ENCODE results near the gene VENTX. TPM values are rescaled to one million over a fixed set of nuclear protein-coding genes. Genes with fewer than 3 reads are reported as not detected.

Gene VENTX
- total and polyA plus RNA-seq, 2 donors (not counting 3 experiments of a cell fraction or from before 2014, with no cell fraction given), result not detected

DNA sequence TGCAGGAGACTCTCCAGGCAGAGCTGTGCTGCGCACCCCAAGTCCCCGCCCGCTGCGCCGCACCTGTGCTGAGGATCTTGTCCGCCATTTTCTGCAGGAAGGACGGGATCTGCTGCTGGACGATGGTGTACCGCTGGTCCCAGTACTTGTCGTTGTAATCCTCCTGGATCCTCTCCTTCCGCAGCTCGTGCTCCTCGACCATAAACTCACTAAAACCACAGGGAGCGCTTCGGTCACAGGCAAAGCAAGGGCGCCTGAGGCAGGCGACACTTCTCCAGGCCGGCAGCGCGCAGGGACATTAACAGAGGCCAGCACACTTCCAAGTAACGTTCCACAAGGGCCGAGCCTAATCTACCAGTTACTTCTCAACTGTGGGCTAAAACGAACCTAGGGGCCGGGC, 52.1 kb downstream of the VENTX start:
- no peaks in the 10 kb centered on the region for H3K9me1 ChIP-seq (replicated peaks; ENCODE audit: control insufficient read depth, extremely low read depth, insufficient read depth, low read length)
- no peak for TF ChIP-seq MYC (IDR thresholded peaks at IDR 0.05; ENCODE audit: low read depth, low read length)
- TF ChIP-seq FOS (IDR thresholded peaks at IDR 0.05; ENCODE audit: borderline replicate concordance, insufficient read depth, low read length), result no peak
- TF ChIP-seq MAX (IDR thresholded peaks at IDR 0.05; ENCODE audit: insufficient read depth, insufficient read length), result no peak
- TF ChIP-seq JUN (IDR thresholded peaks at IDR 0.05; ENCODE audit: borderline replicate concordance, insufficient read depth, insufficient read length, low read depth), result no peak
- no peak for TF ChIP-seq POLR2A (IDR thresholded peaks at IDR 0.05; ENCODE audit: low read depth, low read length)
- no peak for TF ChIP-seq POLR2AphosphoS5 (IDR thresholded peaks at IDR 0.05; ENCODE audit: insufficient read depth, low read depth, low read length)
- no peak for TF ChIP-seq GATA2 (IDR thresholded peaks at IDR 0.05; ENCODE audit: insufficient read depth, insufficient read length, low read depth, low read length)
- no peak for TF ChIP-seq CTCF (IDR thresholded peaks at IDR 0.05; ENCODE audit: extremely low read depth in 1 of 2, insufficient read depth in 1 of 2, low read depth in 1 of 2, low read length in 2 of 2)
- TF ChIP-seq EZH2 (IDR thresholded peaks at IDR 0.05; ENCODE audit: borderline replicate concordance, low read depth, low read length, severe bottlenecking), result no peak
- no peaks in the 10 kb centered on the region for H3K79me2 ChIP-seq (ENCODE audit: control insufficient read depth, insufficient read depth, low read length)
- H3K4me1 ChIP-seq (ENCODE audit: control insufficient read depth, extremely low read depth, insufficient read depth, low read length), result peaks cover 12% of the 10 kb centered on the region
- DNase-seq (ENCODE audit: low read depth, low spot score), result no peak
- CTCF ChIA-PET, result no interaction called here
- no TSS peak for BruUV-seq (replicated peaks)
- H3K27me3 ChIP-seq (ENCODE audit: control insufficient read depth in 2 of 2, insufficient read depth in 2 of 2, low read length in 2 of 2), result no peaks in the 10 kb centered on the region
- FAIRE-seq, result no peak
- H4K20me1 ChIP-seq (replicated peaks; ENCODE audit: control insufficient read depth, extremely low read depth, insufficient read depth, low read length), result no peaks in the 10 kb centered on the region
- H3K9ac ChIP-seq (replicated peaks; ENCODE audit: extremely low read depth, insufficient read depth, low read length), result no peak overlapping the region
- POLR2A ChIA-PET, result no interaction called here
- no peak overlapping the region for H3K27ac ChIP-seq (ENCODE audit: insufficient read depth, low read depth, low read length)
- no peak overlapping the region for H2AFZ ChIP-seq (ENCODE audit: low read depth, low read length)
- no peaks in the 10 kb centered on the region for H3K9me3 ChIP-seq (replicated peaks; ENCODE audit: control insufficient read depth, insufficient read depth, low read length)
- peaks cover 5 to 31% of the 10 kb centered on the region in 2 experiments for H3K36me3 ChIP-seq (ENCODE audit: control insufficient read depth in 2 of 2, extremely low read depth in 1 of 2, insufficient read depth in 2 of 2, low read length in 2 of 2)
- dilution Hi-C loops (cut with MboI; ENCODE audit: extremely low pct_ligation_motif_present, low sequenced_read_pairs), result no loop called here
- H3K4me2 ChIP-seq (ENCODE audit: insufficient read depth, low read length), result no peak overlapping the region
- intact Hi-C loops (cut with micrococcal nuclease), result no loop called here
- no peak overlapping the region for H3K4me3 ChIP-seq (replicated peaks in 1 of 3; ENCODE audit: insufficient read depth in 1 of 3, low read depth in 1 of 3, low read length in 3 of 3)

MicroRNA genes within 50 kb of the gene (microRNA counts, 767-probe panel; counts per million panel counts)
- microRNA hsa-miR-202-3p, result 723 counts per million, percentile 96 among the panel's probes with 10 or more counts

Small RNA genes lying within 50 kb of the gene (microRNA-seq; reads per million reads assigned to microRNA genes)
- not detected for gene MIR202 (ENCODE audit: borderline number of aligned reads, borderline replicate concordance)

Other genes with a start within 250 kb of the VENTX start
- gene ADGRA1, start 149.9 kb upstream of the VENTX start, total RNA-seq, result not detected in 2 replicates
- gene ADGRA1, start 149.9 kb upstream of the VENTX start, polyA plus RNA-seq, result not detected in 2 replicates
- gene KNDC1, start 77.6 kb upstream of the VENTX start, total RNA-seq, result not detected in 2 replicates
- not detected in 2 replicates for gene KNDC1, start 77.6 kb upstream of the VENTX start, polyA plus RNA-seq
- not detected in 2 replicates for gene UTF1, start 7.6 kb upstream of the VENTX start, total RNA-seq
- gene UTF1, start 7.6 kb upstream of the VENTX start, polyA plus RNA-seq, result not detected in 2 replicates
- 0.55 and 1.5 TPM in 2 replicates for gene ADAM8, start 39.0 kb downstream of the VENTX start, total RNA-seq
- gene ADAM8, start 39.0 kb downstream of the VENTX start, polyA plus RNA-seq, result 0.49 and 0.51 TPM in 2 replicates
- gene TUBGCP2, start 71.0 kb downstream of the VENTX start, total RNA-seq, result 48.8 and 53.1 TPM in 2 replicates
- gene TUBGCP2, start 71.0 kb downstream of the VENTX start, polyA plus RNA-seq, result 37.1 and 45.6 TPM in 2 replicates
- gene ZNF511, start 71.1 kb downstream of the VENTX start, total RNA-seq, result 37.9 and 40.4 TPM in 2 replicates
- gene ZNF511, start 71.1 kb downstream of the VENTX start, polyA plus RNA-seq, result 25.6 and 36.3 TPM in 2 replicates
- not detected in 2 replicates for gene CALY, start 99.0 kb downstream of the VENTX start, total RNA-seq
- not detected in 2 replicates for gene CALY, start 99.0 kb downstream of the VENTX start, polyA plus RNA-seq
- not detected in 2 replicates for gene PRAP1, start 109.5 kb downstream of the VENTX start, total RNA-seq
- not detected in 2 replicates for gene PRAP1, start 109.5 kb downstream of the VENTX start, polyA plus RNA-seq
- 16.2 and 17.4 TPM in 2 replicates for gene FUOM, start 120.2 kb downstream of the VENTX start, total RNA-seq
- 33.9 and 39.0 TPM in 2 replicates for gene FUOM, start 120.2 kb downstream of the VENTX start, polyA plus RNA-seq
- 91.9 and 108 TPM in 2 replicates for gene ECHS1, start 135.5 kb downstream of the VENTX start, total RNA-seq
- gene ECHS1, start 135.5 kb downstream of the VENTX start, polyA plus RNA-seq, result 41.8 and 46.2 TPM in 2 replicates
- 2.6 and 5.6 TPM in 2 replicates for gene PAOX, start 141.4 kb downstream of the VENTX start, total RNA-seq
- gene PAOX, start 141.4 kb downstream of the VENTX start, polyA plus RNA-seq, result 3.8 and 4.7 TPM in 2 replicates
- 60.2 and 66.5 TPM in 2 replicates for gene MTG1, start 156.3 kb downstream of the VENTX start, total RNA-seq
- 83.4 and 91.6 TPM in 2 replicates for gene MTG1, start 156.3 kb downstream of the VENTX start, polyA plus RNA-seq
- gene SPRN, start 186.8 kb downstream of the VENTX start, total RNA-seq, result 0.13 TPM in 1 of 2 replicates, not detected in the other
- gene SPRN, start 186.8 kb downstream of the VENTX start, polyA plus RNA-seq, result 0.03 TPM in 1 of 2 replicates, not detected in the other
- gene SCART1, start 216.1 kb downstream of the VENTX start, total RNA-seq, result 1.0 and 1.1 TPM in 2 replicates
- gene SCART1, start 216.1 kb downstream of the VENTX start, polyA plus RNA-seq, result 0.84 and 0.90 TPM in 2 replicates

Data from endothelial cell of umbilical vein (primary cell).